GM23338 (cell line): ENCODE measurements around the gene HNRNPC.

Experiments
- CREB1 ChIP-seq: fragments of 250-450 bp; sonication (Bioruptor Pico); IDR thresholded peaks from 2 replicates; pipeline ENCODE4 v1.5.0; 2020; ENCODE audit warnings: low read depth, mild to moderate bottlenecking, moderate library complexity
- CTCF ChIP-seq, 2 experiments: fragments of 200-600 bp in 1 of 2; sonication (generic) in 1 of 2; conservative IDR thresholded peaks; 2 replicates each; pipeline versions ENCODE4 v1.5.1 to v1.6.1; 2016 to 2017; ENCODE audit warnings: antibody characterized with exemption in 2 of 2, low read depth in 2 of 2, mild to moderate bottlenecking in 2 of 2, moderate library complexity in 1 of 2
- EZH2 ChIP-seq: fragments of 200-600 bp; sonication (generic); IDR thresholded peaks from one replicate; pipeline ENCODE4 v1.8.0; 2017; ENCODE audit warnings: antibody characterized with exemption, mild to moderate bottlenecking, low read depth; ENCODE audit not compliant: unreplicated experiment
- EZH2phosphoT487 ChIP-seq: fragments of 200-600 bp; sonication (generic); IDR thresholded peaks from one replicate; pipeline ENCODE4 v1.8.1; 2018; ENCODE audit warnings: antibody characterized with exemption; ENCODE audit not compliant: unreplicated experiment
- POLR2AphosphoS5 ChIP-seq: IDR thresholded peaks from 2 replicates; pipeline ENCODE4 v1.6.1; 2016; ENCODE audit warnings: antibody characterized with exemption, low read depth
- STAT1 ChIP-seq: IDR thresholded peaks from one replicate; pipeline ENCODE4 v1.6.1; 2016; ENCODE audit warnings: antibody characterized with exemption; ENCODE audit not compliant: unreplicated experiment

DNA sequence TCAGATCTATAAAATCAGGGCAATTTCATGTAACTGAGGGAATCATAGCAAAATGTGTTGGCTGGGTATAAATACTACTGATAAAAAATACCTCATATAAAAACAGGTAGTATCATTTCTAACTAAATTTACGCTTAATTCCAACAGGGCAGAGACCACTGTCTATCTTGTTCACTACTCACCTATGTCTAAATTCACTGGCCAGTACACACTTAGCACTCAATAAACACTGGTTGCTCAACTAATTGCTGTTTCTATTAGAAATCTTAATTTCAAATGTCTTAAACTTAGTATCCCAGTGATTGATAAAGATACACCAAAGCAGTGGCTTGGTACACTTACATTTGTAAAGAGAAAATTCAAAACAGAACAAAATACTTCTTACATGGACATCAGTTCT, 55.6 kb downstream of the HNRNPC start:
- no peak for TF ChIP-seq CTCF (conservative IDR thresholded peaks at IDR 0.05; ENCODE audit: low read depth in 2 of 2)
- no peak for TF ChIP-seq POLR2AphosphoS5
- TF ChIP-seq EZH2: no peak
- no peak for TF ChIP-seq EZH2phosphoT487
- no peak for TF ChIP-seq STAT1
- TF ChIP-seq CREB1 (CRISPR knock-in tag): no peak
